ENCODE data around the gene MFGE8.

MFGE8 gene

DNA sequence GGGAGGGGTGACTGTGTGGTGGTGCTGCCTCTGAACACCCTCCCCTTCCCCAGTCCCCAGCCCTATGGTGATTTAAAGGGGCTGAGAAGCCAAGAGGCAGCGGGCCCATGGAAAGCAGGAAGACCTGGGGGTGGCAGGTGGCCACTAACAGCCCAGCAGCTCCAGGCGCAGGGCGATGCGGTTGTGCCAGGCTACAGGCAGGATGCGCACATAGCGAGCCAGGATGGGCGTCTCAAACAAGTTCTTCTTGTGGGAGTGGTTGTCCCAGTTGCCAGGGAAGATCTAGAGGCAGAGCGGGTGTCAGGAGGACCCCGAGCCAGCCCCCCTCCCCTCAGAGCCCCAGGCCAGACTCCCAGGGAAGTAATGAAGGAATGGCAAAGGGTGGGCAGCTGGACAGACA lies 13.9 kb downstream of the MFGE8 start:
- in situ Hi-C loops (cut with HindIII; ENCODE audit: low sequenced_read_pairs), result no loop called here
- TF ChIP-seq, protein P1, sequence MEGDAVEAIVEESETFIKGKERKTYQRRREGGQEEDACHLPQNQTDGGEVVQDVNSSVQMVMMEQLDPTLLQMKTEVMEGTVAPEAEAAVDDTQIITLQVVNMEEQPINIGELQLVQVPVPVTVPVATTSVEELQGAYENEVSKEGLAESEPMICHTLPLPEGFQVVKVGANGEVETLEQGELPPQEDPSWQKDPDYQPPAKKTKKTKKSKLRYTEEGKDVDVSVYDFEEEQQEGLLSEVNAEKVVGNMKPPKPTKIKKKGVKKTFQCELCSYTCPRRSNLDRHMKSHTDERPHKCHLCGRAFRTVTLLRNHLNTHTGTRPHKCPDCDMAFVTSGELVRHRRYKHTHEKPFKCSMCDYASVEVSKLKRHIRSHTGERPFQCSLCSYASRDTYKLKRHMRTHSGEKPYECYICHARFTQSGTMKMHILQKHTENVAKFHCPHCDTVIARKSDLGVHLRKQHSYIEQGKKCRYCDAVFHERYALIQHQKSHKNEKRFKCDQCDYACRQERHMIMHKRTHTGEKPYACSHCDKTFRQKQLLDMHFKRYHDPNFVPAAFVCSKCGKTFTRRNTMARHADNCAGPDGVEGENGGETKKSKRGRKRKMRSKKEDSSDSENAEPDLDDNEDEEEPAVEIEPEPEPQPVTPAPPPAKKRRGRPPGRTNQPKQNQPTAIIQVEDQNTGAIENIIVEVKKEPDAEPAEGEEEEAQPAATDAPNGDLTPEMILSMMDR (IDR thresholded peaks at IDR 0.05; ENCODE audit: low read depth, low read length), result no peak
- no peak for DNase-seq (ENCODE audit: low read depth, low spot score)
- no peak overlapping the region for H3K4me3 ChIP-seq (ENCODE audit: low read depth, low read length)

GRCh38 chr15:88898736-88899135 lies 14.4 kb downstream of the MFGE8 start:
- TF ChIP-seq, protein P1 (IDR thresholded peaks at IDR 0.05; ENCODE audit: low read depth, low read length), result no peak
- H3K4me3 ChIP-seq (ENCODE audit: low read depth, low read length), result no peak overlapping the region
- in situ Hi-C loops (cut with HindIII; ENCODE audit: low sequenced_read_pairs), result no loop called here
- DNase-seq (ENCODE audit: low read depth, low spot score), result no peak

- in situ Hi-C loops (cut with HindIII; ENCODE audit: low sequenced_read_pairs), result no loop called here
- DNase-seq (ENCODE audit: low read depth, low spot score), result peak; percentile 76
- no peak overlapping the region for H3K4me3 ChIP-seq (ENCODE audit: low read depth, low read length)
- TF ChIP-seq, protein P1 (IDR thresholded peaks at IDR 0.05; ENCODE audit: low read depth, low read length), result peak; percentile 70
Measured at GRCh38 chr15:88897456-88898194, 15.6 kb downstream of the MFGE8 start.

DNA sequence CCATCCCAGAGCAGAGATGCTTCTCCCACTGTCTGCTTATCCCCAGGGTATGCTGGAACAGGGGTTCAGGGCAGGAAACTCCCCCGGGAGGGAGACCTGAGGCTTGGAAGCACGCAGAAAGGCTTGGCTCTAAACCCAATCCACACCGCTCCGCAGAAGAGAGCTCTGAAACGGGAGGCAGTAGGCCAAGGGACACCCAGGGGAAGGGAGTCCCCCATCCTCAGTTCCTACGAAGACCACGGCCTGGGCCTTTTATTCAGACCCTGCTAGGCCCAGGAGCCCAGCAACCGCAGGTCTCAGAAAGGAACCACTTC lies 16.1 kb downstream of the MFGE8 start:
- TF ChIP-seq, protein P1 (IDR thresholded peaks at IDR 0.05; ENCODE audit: low read depth, low read length), result no peak
- no peak overlapping the region for H3K4me3 ChIP-seq (ENCODE audit: low read depth, low read length)
- DNase-seq (ENCODE audit: low read depth, low spot score), result no peak
- in situ Hi-C loops (cut with HindIII; ENCODE audit: low sequenced_read_pairs), result no loop called here

DNA sequence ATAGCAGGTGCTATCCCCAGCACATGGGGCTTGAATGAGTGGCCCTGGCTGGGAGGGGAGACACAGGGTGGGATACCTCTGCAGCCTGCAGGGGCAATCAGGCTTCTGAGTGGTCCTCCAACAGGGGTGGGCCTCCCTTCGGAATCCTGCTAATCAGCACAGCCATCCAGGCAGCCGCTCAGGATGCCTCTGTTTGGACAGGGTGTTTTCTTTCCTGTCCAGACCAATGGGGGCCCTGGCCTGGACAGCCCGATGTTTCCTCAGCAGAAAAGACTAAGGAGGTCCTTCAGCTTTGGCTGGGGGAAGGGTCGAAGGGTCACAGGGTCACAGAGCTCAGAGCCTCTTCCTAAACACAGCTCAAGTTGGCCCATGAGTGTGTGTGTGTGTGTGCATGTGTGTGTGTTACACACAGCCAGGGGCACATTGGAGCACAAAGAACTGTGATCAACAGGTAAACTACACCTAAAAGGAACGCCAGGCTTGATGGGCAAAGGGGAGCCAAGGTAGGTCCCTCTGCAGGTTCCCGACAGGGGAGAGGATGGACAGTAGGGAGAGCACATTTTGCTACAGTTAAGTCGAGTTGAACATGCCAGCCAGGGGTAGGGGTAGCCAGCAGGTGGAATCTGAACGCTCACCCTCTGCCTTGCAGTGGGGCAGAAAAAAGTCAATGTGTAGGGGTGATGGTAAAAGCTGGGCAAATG lies 16.7 kb downstream of the MFGE8 start:
- no peak overlapping the region for H3K4me3 ChIP-seq (ENCODE audit: low read depth, low read length)
- no peak for DNase-seq (ENCODE audit: low read depth, low spot score)
- TF ChIP-seq, protein P1 (IDR thresholded peaks at IDR 0.05; ENCODE audit: low read depth, low read length), result no peak
- in situ Hi-C loops (cut with HindIII; ENCODE audit: low sequenced_read_pairs), result no loop called here

- DNase-seq (ENCODE audit: low read depth, low spot score), result no peak
- peak within 1 kb of the TSS; percentile 52 for H3K4me3 ChIP-seq (ENCODE audit: low read depth, low read length)
- TF ChIP-seq, protein P1 (IDR thresholded peaks at IDR 0.05; ENCODE audit: low read depth, low read length), result no peak
- in situ Hi-C loops (cut with HindIII; ENCODE audit: low sequenced_read_pairs), result no loop called here
Measured at GRCh38 chr15:88894819-88895767, 18.1 kb downstream of the MFGE8 start, which contains the start of gene HAPLN3. TSS of gene HAPLN3 (minus strand) at chr15:88895544. CDS start at chr15:88887298, 8,246 bp downstream.
